DOHH2 (cell line): ENCODE data around the gene FAM53B.

Experiments used
- H3F3A ChIP-seq: fragments of 200-600 bp; sonication (generic), shearing (Covaris generic); 2 replicates; pipeline ENCODE4 v1.6.0; 2016; ENCODE audit warnings: antibody characterized with exemption, mild to moderate bottlenecking; ENCODE audit not compliant: control insufficient read depth, insufficient read depth
- H3K27ac ChIP-seq: fragments of 200-600 bp; sonication (generic); 2 replicates; pipeline ENCODE4 v1.5.1; 2014; ENCODE audit warnings: low read depth, mild to moderate bottlenecking, low read length, moderate library complexity
- H3K27me3 ChIP-seq: fragments of 200-600 bp; sonication (generic); 2 replicates; pipeline ENCODE4 v1.6.1; 2014; ENCODE audit warnings: mild to moderate bottlenecking, low read length, mixed read lengths; ENCODE audit not compliant: control insufficient read depth
- H3K36me3 ChIP-seq: fragments of 200-600 bp; sonication (generic); 2 replicates; pipeline ENCODE4 v1.6.1; 2014; ENCODE audit warnings: mild to moderate bottlenecking, low read length, moderate library complexity, mixed read lengths; ENCODE audit not compliant: control insufficient read depth
- H3K4me1 ChIP-seq: fragments of 200-600 bp; sonication (generic); 2 replicates; pipeline ENCODE4 v1.6.1; 2014; ENCODE audit warnings: mild to moderate bottlenecking, low read length, mixed read lengths; ENCODE audit not compliant: control insufficient read depth
- H3K4me2 ChIP-seq: fragments of 200-600 bp; sonication (generic); 2 replicates; pipeline ENCODE4 v1.6.0; 2014; ENCODE audit warnings: mild to moderate bottlenecking, low read length, moderate library complexity
- H3K4me3 ChIP-seq: fragments of 200-600 bp; sonication (generic); 2 replicates; pipeline ENCODE4 v1.5.1; 2014; ENCODE audit warnings: mild to moderate bottlenecking, low read length, mixed read lengths
- H3K79me2 ChIP-seq: fragments of 200-600 bp; sonication (generic); 2 replicates; pipeline ENCODE4 v1.6.1; 2014; ENCODE audit warnings: mild to moderate bottlenecking, low read length, mixed read lengths; ENCODE audit not compliant: control insufficient read depth
- H3K9me2 ChIP-seq: fragments of 200-600 bp; sonication (generic); replicated peaks from 2 replicates; pipeline ENCODE4 v1.6.1; 2014; ENCODE audit warnings: mild to moderate bottlenecking, low read length, mixed read lengths; ENCODE audit not compliant: control insufficient read depth
- H3K9me3 ChIP-seq: fragments of 200-600 bp; sonication (generic); 2 replicates; pipeline ENCODE4 v1.6.1; 2014; ENCODE audit warnings: antibody characterized with exemption, low read length, mixed read lengths; ENCODE audit not compliant: control insufficient read depth, insufficient read depth
- H4K20me1 ChIP-seq: fragments of 200-600 bp; sonication (generic); 2 replicates; pipeline ENCODE4 v1.6.0; 2014; ENCODE audit warnings: low read depth, mild to moderate bottlenecking, antibody characterized with exemption, low read length, moderate library complexity; ENCODE audit not compliant: control insufficient read depth, insufficient read depth
- EZH2phosphoT487 ChIP-seq: fragments of 200-600 bp; sonication (generic); IDR thresholded peaks from 2 replicates; pipeline ENCODE4 v1.6.1; 2017; ENCODE audit warnings: borderline replicate concordance, mild to moderate bottlenecking, antibody characterized with exemption, low read length, moderate library complexity, mixed read lengths
- TF ChIP-seq, protein P1 (sequence below): fragments of 200-600 bp; sonication (generic); IDR thresholded peaks from one replicate; pipeline ENCODE4 v1.5.1; 2014; ENCODE audit warnings: antibody characterized with exemption, mild to moderate bottlenecking, low read depth, low read length; ENCODE audit not compliant: poor library complexity, severe bottlenecking

The FAM53B gene

DNA sequence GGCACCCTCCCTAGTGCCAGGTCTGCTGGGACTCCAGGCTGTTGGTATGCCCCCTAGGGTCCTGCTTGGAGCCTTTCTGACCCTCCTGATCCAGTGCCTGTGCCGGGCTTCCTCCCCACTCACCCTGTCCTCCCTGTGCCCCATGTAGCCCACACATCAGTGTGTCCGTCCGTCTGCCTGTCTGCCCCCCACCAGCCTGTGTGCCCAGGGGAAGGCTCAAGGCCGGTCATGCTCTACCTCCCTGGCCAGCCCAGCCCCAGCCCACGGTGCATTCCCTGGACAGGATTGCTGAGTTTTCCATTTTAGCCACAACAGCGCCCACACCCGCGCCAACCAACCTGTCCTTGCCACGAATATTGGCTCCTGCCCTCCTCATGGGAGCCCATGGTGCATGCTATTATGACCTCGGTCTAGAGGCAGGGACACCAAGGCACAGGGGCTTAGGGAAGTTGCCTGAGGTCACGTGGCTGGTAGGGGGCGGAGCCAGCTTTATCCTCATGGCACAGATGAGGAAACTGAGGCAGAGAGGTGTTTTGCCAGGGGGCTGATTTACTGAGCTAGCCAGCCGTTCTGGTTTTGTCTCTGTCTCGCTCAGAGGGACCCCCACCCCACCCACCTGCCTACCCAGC is 136.0 kb downstream of the FAM53B start:
- Histone ChIP-seq H3K9me3 (no peaks in the 10 kb centered on the region), H3K27me3 (peaks cover 4% of the 10 kb centered on the region; the same call in 1 of the 2 replicates), H3K27ac (no peak overlapping the region), H3K36me3 (no peaks in the 10 kb centered on the region), H3K9me2 (no peaks in the 10 kb centered on the region), H3F3A (no peaks in the 10 kb centered on the region), H4K20me1 (no peaks in the 10 kb centered on the region), H3K79me2 (no peaks in the 10 kb centered on the region), H3K4me1 (peaks cover 45% of the 10 kb centered on the region), H3K4me3 (no peak overlapping the region), H3K4me2 (no peak overlapping the region)
- TF ChIP-seq EZH2phosphoT487, result no peak

DNA sequence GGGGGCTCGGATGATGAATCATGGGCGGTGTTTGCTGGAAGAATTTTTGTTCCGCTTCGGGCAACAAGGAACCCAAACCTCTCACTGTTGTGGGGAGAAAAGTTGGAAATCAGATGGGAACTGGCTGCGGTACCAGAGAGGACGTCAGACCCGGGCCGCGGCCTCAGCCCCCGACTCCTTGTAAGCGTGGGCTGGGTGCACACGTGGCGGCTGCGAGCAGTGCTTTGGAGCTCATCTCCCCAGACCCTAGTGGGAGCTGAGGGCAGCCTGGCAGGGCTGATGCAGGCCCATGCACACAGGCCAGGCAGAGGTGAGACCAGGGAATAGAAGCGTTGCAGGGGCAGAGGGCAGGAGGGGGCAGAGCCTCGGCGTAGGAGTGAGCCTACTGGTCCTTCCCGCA is 136.5 kb downstream of the FAM53B start:
- H3K27me3 ChIP-seq, result peaks cover 4% of the 10 kb centered on the region; the same call in 1 of the 2 replicates
- no peaks in the 10 kb centered on the region for H4K20me1 ChIP-seq
- no peaks in the 10 kb centered on the region for H3K9me3 ChIP-seq
- H3F3A ChIP-seq, result no peaks in the 10 kb centered on the region
- no peaks in the 10 kb centered on the region for H3K9me2 ChIP-seq
- no peak overlapping the region for H3K4me2 ChIP-seq
- H3K4me3 ChIP-seq, result no peak overlapping the region
- no peaks in the 10 kb centered on the region for H3K36me3 ChIP-seq
- no peak for TF ChIP-seq EZH2phosphoT487
- TF ChIP-seq, protein P1, sequence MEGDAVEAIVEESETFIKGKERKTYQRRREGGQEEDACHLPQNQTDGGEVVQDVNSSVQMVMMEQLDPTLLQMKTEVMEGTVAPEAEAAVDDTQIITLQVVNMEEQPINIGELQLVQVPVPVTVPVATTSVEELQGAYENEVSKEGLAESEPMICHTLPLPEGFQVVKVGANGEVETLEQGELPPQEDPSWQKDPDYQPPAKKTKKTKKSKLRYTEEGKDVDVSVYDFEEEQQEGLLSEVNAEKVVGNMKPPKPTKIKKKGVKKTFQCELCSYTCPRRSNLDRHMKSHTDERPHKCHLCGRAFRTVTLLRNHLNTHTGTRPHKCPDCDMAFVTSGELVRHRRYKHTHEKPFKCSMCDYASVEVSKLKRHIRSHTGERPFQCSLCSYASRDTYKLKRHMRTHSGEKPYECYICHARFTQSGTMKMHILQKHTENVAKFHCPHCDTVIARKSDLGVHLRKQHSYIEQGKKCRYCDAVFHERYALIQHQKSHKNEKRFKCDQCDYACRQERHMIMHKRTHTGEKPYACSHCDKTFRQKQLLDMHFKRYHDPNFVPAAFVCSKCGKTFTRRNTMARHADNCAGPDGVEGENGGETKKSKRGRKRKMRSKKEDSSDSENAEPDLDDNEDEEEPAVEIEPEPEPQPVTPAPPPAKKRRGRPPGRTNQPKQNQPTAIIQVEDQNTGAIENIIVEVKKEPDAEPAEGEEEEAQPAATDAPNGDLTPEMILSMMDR, result no peak
- no peak overlapping the region for H3K27ac ChIP-seq
- no peaks in the 10 kb centered on the region for H3K79me2 ChIP-seq
- H3K4me1 ChIP-seq, result peaks cover 45% of the 10 kb centered on the region

DNA sequence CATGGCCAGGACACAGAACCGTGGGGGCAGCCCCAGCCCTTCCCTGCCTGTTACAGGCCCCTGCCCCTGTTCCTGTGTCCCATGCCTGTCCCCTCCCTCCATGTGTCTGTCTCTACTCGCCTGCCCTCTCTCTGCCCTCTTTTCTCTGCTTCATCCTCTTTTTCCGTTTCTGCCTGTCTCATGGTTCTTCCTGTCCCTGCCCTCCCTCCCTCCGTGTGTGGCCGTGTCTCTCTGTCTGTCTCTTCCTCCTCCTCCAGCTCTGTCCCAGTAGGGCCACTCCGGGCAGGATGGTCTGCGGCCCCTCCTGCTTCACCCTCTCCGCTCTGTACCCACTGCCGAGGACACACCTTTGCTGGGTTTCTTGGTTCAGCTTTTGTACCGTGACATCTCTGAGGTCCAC is 137.4 kb downstream of the FAM53B start:
- H4K20me1 ChIP-seq, result no peaks in the 10 kb centered on the region
- TF ChIP-seq EZH2phosphoT487, result no peak
- TF ChIP-seq, protein P1, result no peak
- no peaks in the 10 kb centered on the region for H3F3A ChIP-seq
- peaks cover 4% of the 10 kb centered on the region; the same call in 1 of the 2 replicates for H3K27me3 ChIP-seq
- no peak overlapping the region for H3K27ac ChIP-seq
- no peaks in the 10 kb centered on the region for H3K79me2 ChIP-seq
- H3K36me3 ChIP-seq, result no peaks in the 10 kb centered on the region
- peaks cover 45% of the 10 kb centered on the region for H3K4me1 ChIP-seq
- no peaks in the 10 kb centered on the region for H3K9me2 ChIP-seq
- H3K4me3 ChIP-seq, result no peak overlapping the region
- no peak overlapping the region for H3K4me2 ChIP-seq
- H3K9me3 ChIP-seq, result no peaks in the 10 kb centered on the region

DNA sequence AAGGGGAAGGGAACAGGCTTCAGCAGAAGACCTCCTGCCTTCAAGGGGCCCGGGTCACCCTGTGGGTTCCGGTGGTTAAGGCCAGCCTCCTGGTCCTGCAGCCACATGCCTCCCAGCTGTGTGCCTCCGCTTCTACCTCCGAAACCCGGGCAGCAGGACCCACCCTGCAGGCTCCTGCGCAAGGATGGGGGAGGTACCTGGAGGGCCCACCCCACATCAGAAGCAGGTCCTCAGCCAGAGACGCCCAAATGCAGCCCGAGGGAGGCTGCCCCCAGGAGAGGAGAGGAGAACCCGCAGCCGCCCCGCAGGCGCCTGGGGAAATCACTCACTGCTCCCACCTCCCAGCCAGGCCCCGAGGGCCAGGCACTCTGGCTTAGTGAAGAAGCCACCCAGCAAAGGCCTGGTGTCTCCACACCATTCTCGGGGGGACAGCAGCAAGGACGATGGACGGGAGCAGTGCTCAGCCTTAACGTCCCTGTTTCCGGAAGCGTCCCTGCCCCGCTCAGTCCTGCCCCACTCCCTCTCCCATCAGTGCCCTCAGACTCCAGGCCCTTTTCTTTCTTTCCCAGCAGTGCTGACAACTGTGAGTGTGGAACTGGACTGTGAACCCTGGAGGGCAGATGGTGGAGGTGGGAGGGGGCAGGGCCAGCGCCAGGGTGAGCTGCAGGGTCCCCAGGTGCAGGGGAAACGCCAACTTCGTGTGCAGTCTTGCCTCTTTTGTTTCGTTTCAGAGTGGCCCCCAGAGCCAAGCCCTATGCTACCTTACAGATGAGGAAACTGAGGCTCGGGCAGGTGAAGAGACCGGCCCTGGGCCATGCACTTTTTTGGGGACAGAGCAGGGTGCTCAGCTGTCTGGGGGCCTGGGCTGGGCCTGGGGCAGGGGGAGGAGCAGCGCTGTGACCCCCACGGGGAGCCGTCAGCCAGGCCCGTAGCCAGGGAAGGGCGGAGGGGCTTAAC is 138.0 kb downstream of the FAM53B start:
- no peaks in the 10 kb centered on the region for H3K79me2 ChIP-seq
- no peaks in the 10 kb centered on the region for H3F3A ChIP-seq
- H3K27me3 ChIP-seq, result peaks cover 4% of the 10 kb centered on the region; the same call in 1 of the 2 replicates
- H3K4me3 ChIP-seq, result no peak overlapping the region
- H3K27ac ChIP-seq, result no peak overlapping the region
- no peaks in the 10 kb centered on the region for H3K36me3 ChIP-seq
- peaks cover 45% of the 10 kb centered on the region for H3K4me1 ChIP-seq
- no peak for TF ChIP-seq EZH2phosphoT487
- TF ChIP-seq, protein P1, result no peak
- H4K20me1 ChIP-seq, result no peaks in the 10 kb centered on the region
- peak overlapping the region; percentile 29; the same call in 1 of the 2 replicates for H3K4me2 ChIP-seq
- no peaks in the 10 kb centered on the region for H3K9me3 ChIP-seq
- H3K9me2 ChIP-seq, result no peaks in the 10 kb centered on the region
